Activated T-cell treated with anti-CD3 and anti-CD28 coated beads for 4 hours (primary cell): ENCODE measurements around the gene DLL4.
A peak's percentile ranks its signal among the peaks of the same experiment; 100 is the strongest.

Experiments used
- DNase-seq: peaks from one replicate; pipeline ENCODE4 v3.0.0-alpha.2; 2020

Gene DLL4

GRCh38 chr15:40928821-40929659 lies at the start of gene DLL4:
TSS of gene DLL4 (plus strand) at chr15:40929340. CDS start at chr15:40929669, 329 bp downstream.
- no peak for DNase-seq

DNA sequence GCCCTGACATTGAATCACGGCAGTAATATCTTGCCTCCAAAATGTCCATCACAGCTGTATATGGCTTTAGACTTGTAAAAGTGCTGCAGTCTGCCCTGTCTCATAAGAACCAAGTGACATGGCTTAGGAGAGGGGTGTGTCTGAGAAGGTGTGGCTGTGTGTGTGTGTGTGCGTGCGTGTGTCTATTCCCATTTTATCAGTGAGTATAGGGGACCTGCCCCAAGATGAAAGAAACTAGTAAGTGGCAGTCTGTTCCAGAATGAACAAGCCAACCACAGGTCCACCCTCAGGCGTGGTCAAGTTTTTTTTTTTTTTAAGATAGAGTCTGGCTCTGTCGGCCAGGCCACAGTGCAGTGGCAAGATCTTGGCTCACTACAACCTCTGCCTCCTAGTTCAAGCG lies 49.5 kb upstream of the DLL4 start:
- no peak for DNase-seq

GRCh38 chr15:40881351-40881750 lies 47.8 kb upstream of the DLL4 start:
- no peak for DNase-seq

- no peak for DNase-seq
Measured at GRCh38 chr15:40886586-40886985, 42.6 kb upstream of the DLL4 start.

- no peak for DNase-seq
Measured at GRCh38 chr15:40889112-40889511, 40.0 kb upstream of the DLL4 start.

GRCh38 chr15:40891138-40891537 lies 38.0 kb upstream of the DLL4 start:
- no peak for DNase-seq

GRCh38 chr15:40891810-40892446 lies 37.2 kb upstream of the DLL4 start:
- DNase-seq: no peak

DNA sequence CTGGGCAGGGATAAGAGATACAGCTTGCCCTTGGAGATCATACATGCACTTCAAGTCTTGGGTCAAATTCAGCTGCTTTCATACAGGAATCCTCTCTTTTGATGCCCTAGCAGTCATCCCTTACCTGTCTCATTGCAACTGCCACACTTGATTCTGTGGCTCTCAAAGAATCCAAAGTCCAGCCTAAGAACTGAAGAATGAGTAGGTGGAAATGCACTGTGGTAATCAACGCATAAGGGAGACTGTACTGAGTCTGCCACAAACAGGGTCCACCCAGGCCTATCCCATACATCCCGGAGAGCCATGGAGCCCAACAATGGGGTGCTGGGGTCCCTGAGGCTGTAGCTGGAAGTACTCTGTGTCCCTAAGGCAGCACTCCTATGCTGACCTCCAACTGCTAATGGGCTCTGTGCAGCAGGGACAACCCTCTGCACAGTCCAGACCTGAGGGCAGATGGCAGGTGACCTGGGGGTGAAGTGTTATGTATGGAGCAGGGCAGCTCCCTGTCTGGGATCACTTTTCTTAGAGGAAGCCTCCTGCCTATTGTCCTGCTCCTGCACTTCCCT lies 36.6 kb upstream of the DLL4 start:
- no peak for DNase-seq

GRCh38 chr15:40893019-40893670 lies 36.0 kb upstream of the DLL4 start:
- no peak for DNase-seq

- DNase-seq: peak; percentile 100
Measured at GRCh38 chr15:40893733-40894680, 35.1 kb upstream of the DLL4 start, which contains the start of gene VPS18. TSS of gene VPS18 (plus strand) at chr15:40894450. CDS start at chr15:40894769, 319 bp downstream.

DNA sequence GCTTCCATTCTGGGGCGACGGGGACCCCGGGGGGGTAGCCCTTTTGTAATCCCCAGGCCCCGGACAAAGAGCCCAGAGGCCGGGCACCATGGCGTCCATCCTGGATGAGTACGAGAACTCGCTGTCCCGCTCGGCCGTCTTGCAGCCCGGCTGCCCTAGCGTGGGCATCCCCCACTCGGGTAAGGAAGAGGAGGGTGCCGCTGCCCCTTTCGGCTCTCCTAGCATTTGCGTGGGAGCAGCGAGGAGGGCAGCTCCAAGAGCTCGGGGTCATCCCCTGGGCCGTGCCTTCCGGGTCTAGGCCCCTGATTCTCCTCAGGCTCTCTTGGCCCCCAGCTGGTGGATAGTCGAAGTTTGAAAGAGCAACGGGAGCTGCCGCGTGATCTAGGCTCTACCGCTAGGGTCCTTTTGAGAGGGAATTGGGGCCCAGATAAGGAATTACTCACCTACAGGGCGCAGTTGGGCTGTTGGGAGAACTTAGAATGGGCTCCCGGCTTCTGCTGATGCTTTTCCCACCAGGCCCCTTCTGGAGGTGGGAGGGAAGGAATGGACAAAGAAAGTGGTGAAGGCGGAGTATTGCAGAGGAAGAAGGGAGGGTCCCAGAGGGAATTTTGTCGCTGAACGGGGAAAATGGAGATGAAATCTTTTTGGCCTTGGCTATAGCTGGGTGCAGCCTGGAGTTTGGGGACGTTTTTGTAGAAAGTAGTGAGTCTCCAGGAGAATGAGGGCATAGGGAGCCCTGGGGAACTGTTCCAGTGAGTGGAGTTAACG lies 34.3 kb upstream of the DLL4 start:
- peak; percentile 29 for DNase-seq

- DNase-seq: no peak
Measured at GRCh38 chr15:40899536-40900207, 29.5 kb upstream of the DLL4 start.

GRCh38 chr15:40900256-40901052 lies 28.7 kb upstream of the DLL4 start:
- DNase-seq: no peak

DNA sequence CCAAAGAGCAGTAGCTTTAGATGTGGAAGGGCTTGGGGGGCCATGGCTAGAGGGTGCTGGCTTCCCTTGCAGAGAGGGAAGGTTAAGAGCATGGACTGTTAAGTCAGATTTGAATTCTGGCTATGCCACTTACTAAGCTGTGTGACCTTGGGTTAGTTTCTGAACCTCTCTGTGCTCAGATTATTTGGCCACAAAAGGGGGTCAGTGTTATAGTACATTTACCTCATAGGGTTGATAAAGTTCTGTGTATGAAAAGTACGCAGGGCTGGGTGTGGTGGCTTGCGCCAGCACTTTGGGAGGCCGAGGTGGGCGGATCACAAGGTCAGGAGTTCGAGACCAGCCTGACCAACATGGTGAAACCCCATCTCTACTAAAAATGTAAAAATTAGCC lies 28.1 kb upstream of the DLL4 start:
- DNase-seq: no peak

- DNase-seq: no peak
Measured at GRCh38 chr15:40902605-40903561, 26.3 kb upstream of the DLL4 start.

DNA sequence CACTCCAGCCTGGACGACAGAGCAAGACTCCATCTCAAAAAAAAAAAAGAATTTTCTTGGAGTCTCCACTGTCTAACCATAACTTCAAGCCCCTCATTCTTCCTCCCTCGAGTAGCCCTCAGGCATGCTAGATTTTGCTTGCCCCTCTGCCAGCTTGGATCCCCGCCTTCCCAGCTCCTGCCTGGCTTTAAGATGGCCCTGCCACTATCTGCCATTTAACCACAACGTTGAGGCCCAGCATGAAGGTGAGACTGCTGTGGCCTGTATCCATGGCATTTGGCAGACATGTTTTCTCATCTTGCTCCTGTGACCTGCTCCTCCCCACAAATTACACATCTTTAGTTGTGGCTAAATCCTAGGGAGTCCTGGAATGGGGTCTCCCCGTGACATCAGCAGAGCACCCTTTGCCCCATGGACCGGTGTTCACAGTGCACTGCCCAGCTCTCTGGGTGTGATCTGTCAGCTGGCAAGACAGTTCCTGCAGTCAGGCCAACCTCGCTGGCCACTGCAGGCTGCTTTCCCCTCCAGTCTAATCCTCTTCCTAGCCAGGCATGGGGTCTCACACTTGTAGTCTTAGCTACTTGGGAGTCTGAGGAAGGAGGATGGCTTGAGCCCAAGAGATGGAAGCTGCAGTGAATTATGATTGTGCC lies 24.5 kb upstream of the DLL4 start:
- no peak for DNase-seq

- DNase-seq: peak; percentile 68
Measured at GRCh38 chr15:40906091-40906990, 22.8 kb upstream of the DLL4 start.
